Testis (tissue), 3 donors: Measurements from ENCODE around the gene CCDC51. TPM values are rescaled to one million over a fixed set of nuclear protein-coding genes. Genes with fewer than 3 reads are reported as not detected.

Source experiments
- DNase-seq: peaks from one replicate; pipeline ENCODE4 v3.0.0-alpha.2; 2019
- H3K27ac ChIP-seq, 2 donors: fragments of 200-600 bp; sonication (generic); one replicate each; pipeline ENCODE4 v1.5.1; 2019
- H3K27me3 ChIP-seq: fragments of 200-600 bp; sonication (generic); one replicate; pipeline ENCODE4 v1.5.1; 2019
- H3K36me3 ChIP-seq: fragments of 200-600 bp; sonication (generic); one replicate; pipeline ENCODE4 v1.5.1; 2017; ENCODE audit warnings: low read depth; ENCODE audit errors: missing control alignments
- H3K4me1 ChIP-seq: fragments of 200-600 bp; sonication (generic); one replicate; pipeline ENCODE4 v1.5.1; 2019
- H3K4me3 ChIP-seq, 2 donors: fragments of 200-600 bp; sonication (generic); one replicate each; pipeline ENCODE4 v1.5.1; 2017 to 2019
- H3K9me3 ChIP-seq: fragments of 200-600 bp; sonication (generic); one replicate; pipeline ENCODE4 v1.5.1; 2017
- CTCF ChIP-seq, 3 experiments: fragments of 450-650 bp in 2 of 3; fragments of 200-600 bp in 1 of 3; sonication (generic) in 1 of 3; IDR thresholded peaks; one replicate each; pipeline ENCODE4 v1.5.1; 2016 to 2019; ENCODE audit warnings: antibody characterized with exemption in 3 of 3, mild to moderate bottlenecking in 2 of 3, moderate library complexity in 1 of 3
- POLR2A ChIP-seq: fragments of 450-650 bp; IDR thresholded peaks from one replicate; pipeline ENCODE4 v1.6.1; 2017; ENCODE audit warnings: antibody characterized with exemption, mild to moderate bottlenecking, moderate library complexity
- WGBS, 2 donors: methylation state at CpG; one replicate each; pipeline ENCODE4 v1.1.5; 2018; 5-methylcytosine and 5-hydroxymethylcytosine counted together
- intact Hi-C: fragments of 100-400 bp; cut with DNase I; formaldehyde crosslinking; loops from one replicate; pipeline ENCODE4 v1.15.1; 2023; ENCODE audit warnings: low total_unique reads
- polyA plus RNA-seq: library from polyadenylated mRNA; stranded (reverse); fragments of 350-450 nt; fragmentation: Illumina TruSeq; extraction: RNeasy Lipid Tissue Mini Kit (QIAGEN cat#74804); gene quantifications from one replicate; pipeline ENCODE4 v1.2.3, GENCODE V29; 2014; ENCODE audit warnings: low read depth, low replicate concordance; ENCODE audit not compliant: insufficient read depth
- total RNA-seq, 2 donors: library from RNA; depleted of rRNA; stranded (reverse); fragments of >200 nt; gene quantifications; one replicate each; pipeline ENCODE4 v1.2.3, GENCODE V29; 2016

Gene CCDC51
- total and polyA plus RNA-seq, 3 donors from 2014 or later, result 11.7 to 16.0 (median 16.0) TPM

- H3K27ac ChIP-seq, result peak overlapping the region; percentile 71 to 91
- no peaks in the 10 kb centered on the region for H3K9me3 ChIP-seq
- 5 to 20% methylated on average over 1 to 32 of the region's 60 CpGs for WGBS, 2 donors
- H3K36me3 ChIP-seq, result no peaks in the 10 kb centered on the region
- DNase-seq, result peak; percentile 65
- intact Hi-C loops, result no loop called here
- peaks cover 55% of the 10 kb centered on the region for H3K4me1 ChIP-seq
- H3K27me3 ChIP-seq, result no peaks in the 10 kb centered on the region
- H3K4me3 ChIP-seq, result peak overlapping the region; percentile 75 to 80
- TF ChIP-seq POLR2A (no peak), CTCF (IDR thresholded peaks at IDR 0.05) (no peak)
Observed at GRCh38 chr3:48428572-48429316, 11.2 kb downstream of the CCDC51 start.

GRCh38 chr3:48428088-48428571 is 11.8 kb downstream of the CCDC51 start:
- TF ChIP-seq CTCF (IDR thresholded peaks at IDR 0.05), result no peak
- TF ChIP-seq POLR2A, result no peak
- Histone ChIP-seq H3K27ac (peak overlapping the region; percentile 71 to 91), H3K36me3 (no peaks in the 10 kb centered on the region), H3K4me1 (peaks cover 50% of the 10 kb centered on the region), H3K9me3 (no peaks in the 10 kb centered on the region), H3K27me3 (no peaks in the 10 kb centered on the region), H3K4me3 (peak overlapping the region; percentile 75 to 80)
- DNase-seq, result no peak
- 49 to 65% methylated on average over 4 to 7 of the region's 7 CpGs for WGBS, 2 donors
- intact Hi-C loops, result no loop called here

DNA sequence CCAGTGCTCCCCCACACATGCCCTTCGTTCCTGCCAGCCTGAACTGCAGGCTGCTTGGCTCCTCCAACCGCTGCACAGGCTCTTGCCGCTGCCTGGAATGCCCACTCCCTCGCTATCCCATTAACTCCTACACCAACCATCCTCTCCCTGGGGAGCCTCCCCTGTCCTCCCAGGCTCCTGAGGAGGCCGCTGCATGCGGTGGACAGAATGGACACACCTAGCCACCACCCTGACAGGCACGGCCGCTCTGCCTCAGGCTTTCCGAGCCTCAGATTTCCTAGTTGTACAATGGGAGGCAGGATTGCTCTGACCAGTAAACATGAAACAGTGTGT is 12.3 kb downstream of the CCDC51 start:
- TF ChIP-seq POLR2A (no peak), CTCF (IDR thresholded peaks at IDR 0.05) (no peak)
- Histone ChIP-seq H3K27ac (peak overlapping the region; percentile 21 to 91), H3K4me3 (no peak overlapping the region), H3K27me3 (no peaks in the 10 kb centered on the region), H3K4me1 (peaks cover 50% of the 10 kb centered on the region), H3K36me3 (no peaks in the 10 kb centered on the region), H3K9me3 (no peaks in the 10 kb centered on the region)
- peak; percentile 46 for DNase-seq
- intact Hi-C loops, result no loop called here
- 48 to 75% methylated on average over 9 of the region's 9 CpGs for WGBS, 2 donors

DNA sequence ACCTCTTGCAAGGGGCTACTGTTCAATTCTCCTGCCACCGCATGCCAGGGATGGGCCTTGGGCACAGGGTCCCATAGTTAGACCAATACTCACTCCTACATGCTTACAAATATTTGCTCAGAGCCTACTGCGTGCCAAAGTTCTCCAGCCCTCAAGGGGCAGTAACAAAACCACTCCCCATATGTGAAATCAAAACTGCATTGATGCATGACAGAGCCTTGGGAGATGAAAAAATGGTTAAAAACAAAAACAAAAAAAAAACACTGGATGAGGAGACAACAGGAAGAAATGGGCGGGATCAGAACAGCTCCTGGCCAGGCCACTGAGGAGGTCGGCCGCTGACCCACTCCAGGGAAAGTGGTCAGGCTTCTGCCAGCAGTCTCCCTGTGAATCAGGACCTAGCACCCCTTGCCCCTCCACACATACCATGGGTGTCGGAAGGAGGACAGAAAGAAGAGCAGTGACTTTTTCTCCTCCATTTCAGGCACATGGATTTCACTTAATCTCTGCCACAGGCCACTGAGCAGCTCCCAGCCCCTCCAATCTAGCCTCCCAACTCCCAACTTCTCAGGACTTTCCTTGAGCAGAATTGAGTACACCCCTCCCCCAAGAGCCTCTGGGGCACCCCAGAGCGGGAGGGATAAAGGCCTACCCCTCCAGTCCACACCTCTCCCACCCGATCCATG is 12.8 kb downstream of the CCDC51 start:
- H3K9me3 ChIP-seq, result no peaks in the 10 kb centered on the region
- TF ChIP-seq POLR2A (no peak), CTCF (IDR thresholded peaks at IDR 0.05) (no peak)
- no peaks in the 10 kb centered on the region for H3K27me3 ChIP-seq
- WGBS, 2 donors, result 46 to 49% methylated on average over 8 of the region's 8 CpGs
- H3K4me3 ChIP-seq, result no peak overlapping the region
- DNase-seq, result peak; percentile 47
- H3K27ac ChIP-seq, result peak overlapping the region; percentile 21 to 91
- peaks cover 50% of the 10 kb centered on the region for H3K4me1 ChIP-seq
- intact Hi-C loops, result no loop called here
- no peaks in the 10 kb centered on the region for H3K36me3 ChIP-seq
